Hindlimb muscle (tissue), 1 donor: Measurements from ENCODE around the gene C1orf210. TPM values are rescaled to one million over a fixed set of nuclear protein-coding genes. Genes with fewer than 3 reads are reported as not detected.

Source experiments
- DNase-seq: peaks from one replicate; pipeline ENCODE4 v3.0.0-alpha.2; 2013
- polyA plus RNA-seq: library from polyadenylated mRNA; unstranded; fragments of 120-200 nt; gene quantifications from one replicate; pipeline ENCODE4 v1.2.1, GENCODE V29; 2013; ENCODE audit not compliant: insufficient read length

Gene C1orf210
- polyA plus RNA-seq, 1 donor: not detected

DNA sequence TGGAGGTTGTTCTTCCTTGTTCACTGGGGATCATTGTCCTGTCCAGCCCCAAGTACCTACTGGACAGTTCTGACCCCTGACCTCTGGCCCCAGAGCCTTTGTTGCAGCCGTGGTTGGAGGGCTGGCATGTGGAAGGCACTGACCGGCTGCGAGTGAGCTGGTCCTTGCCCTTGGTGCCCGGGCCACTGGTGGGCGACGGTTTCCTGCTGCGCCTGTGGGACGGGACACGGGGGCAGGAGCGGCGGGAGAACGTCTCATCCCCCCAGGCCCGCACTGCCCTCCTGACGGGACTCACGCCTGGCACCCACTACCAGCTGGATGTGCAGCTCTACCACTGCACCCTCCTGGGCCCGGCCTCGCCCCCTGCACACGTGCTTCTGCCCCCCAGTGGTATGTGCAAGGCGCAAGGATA lies 26.8 kb upstream of the C1orf210 start:
- DNase-seq: no peak

DNA sequence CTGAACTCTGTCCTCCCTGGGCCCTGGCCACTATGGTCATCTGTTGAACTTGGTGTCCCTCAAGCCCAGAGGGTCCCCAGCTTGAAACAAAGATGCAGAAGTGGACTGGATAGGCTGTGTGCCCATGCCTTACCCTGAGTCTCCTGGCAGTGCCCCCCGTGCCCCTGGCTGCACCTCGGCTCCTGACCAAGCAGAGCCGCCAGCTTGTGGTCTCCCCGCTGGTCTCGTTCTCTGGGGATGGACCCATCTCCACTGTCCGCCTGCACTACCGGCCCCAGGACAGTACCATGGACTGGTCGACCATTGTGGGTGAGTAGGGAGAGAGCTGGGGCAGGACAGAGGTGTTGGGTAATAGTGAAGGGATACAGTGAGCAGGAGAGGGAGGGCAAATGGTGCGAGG lies 26.1 kb upstream of the C1orf210 start:
- no peak for DNase-seq

DNA sequence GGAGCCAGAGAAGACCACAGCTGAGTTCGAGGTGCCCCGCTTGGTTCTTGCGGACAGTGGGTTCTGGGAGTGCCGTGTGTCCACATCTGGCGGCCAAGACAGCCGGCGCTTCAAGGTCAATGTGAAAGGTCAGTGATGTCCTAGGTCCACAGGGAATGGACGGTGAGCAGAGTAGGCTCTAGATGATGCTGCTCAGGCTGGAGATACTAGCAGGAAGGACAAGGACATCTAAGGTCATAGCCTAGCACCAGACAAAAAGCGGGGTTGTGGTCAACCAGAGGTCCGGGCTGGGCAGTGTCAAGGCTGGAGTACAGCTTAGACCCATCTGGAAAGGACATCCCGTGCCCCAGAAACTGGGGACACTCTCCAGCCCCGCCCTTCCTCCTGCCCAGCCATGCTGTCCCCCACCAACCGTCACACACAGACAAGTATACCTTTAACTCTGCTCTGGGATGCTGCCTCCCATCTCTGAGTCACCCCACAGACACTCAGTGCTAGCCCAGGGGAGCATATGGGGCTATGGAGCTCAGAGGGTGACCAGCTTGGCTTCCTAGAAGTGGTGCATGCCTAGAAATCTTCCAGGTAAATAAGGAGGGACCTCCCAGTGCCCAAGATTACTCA lies 24.1 kb upstream of the C1orf210 start:
- no peak for DNase-seq

DNA sequence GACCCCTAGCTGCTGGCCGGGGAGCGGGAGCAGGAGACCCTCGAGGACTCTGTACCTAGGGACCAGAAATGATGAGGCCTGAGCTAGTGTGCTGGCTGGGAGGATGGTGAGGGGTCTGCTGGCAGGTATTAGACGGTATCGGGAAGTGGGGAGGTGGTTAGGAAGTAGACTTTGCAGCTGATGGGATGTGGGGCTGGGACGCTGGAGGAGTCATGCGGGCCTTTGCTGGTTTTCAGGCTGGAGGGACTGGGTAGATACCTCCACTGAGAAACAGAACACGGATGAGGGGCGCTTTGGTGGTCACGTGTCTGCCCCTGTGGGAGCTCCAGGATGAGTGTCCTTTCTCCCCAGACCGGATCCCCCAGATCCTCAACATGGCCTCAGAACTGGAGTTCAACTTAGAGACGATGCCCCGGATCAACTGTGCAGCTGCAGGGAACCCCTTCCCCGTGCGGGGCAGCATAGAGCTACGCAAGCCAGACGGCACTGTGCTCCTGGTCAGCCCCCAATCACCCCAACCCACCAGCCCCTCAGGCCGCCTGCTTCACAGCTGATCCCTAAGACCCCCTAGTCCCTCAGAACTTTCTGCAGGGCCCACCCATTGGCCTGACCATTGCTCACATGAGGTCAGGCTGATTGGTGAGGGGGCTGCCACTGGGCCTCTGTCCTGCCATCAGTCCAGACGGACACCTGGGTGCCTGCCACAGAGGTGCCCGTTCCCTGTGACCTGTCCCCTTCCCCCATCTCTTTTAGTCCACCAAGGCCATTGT lies 23.4 kb upstream of the C1orf210 start:
- DNase-seq: no peak

DNA sequence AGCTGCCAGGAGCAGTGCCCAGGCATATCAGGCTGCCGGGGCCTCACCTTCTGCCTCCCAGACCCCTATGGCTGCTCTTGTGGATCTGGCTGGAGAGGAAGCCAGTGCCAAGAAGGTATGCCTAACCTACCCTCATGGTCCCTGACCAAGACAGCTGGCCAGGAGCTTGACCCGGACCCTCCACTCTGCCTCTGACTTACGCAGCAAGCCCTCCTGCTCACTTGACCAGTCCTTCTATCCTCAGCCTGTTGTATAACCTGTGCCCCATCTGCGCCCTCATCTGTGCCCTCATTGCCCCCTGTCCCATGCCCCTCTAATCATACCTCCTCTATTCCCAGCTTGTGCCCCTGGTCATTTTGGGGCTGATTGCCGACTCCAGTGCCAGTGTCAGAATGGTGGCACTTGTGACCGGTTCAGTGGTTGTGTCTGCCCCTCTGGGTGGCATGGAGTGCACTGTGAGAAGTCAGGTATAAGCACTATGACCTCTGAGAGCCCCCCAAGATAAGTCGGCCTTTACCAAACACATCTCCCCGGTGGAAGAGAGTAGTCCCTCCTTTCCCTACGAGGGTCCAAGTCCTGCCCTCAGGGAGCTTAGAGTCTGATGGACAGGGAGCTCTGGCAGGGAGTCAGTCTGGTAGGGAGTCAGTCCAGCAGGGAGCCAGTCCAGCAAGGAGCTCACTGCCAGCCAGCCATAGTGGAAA lies 22.2 kb upstream of the C1orf210 start:
- no peak for DNase-seq

DNA sequence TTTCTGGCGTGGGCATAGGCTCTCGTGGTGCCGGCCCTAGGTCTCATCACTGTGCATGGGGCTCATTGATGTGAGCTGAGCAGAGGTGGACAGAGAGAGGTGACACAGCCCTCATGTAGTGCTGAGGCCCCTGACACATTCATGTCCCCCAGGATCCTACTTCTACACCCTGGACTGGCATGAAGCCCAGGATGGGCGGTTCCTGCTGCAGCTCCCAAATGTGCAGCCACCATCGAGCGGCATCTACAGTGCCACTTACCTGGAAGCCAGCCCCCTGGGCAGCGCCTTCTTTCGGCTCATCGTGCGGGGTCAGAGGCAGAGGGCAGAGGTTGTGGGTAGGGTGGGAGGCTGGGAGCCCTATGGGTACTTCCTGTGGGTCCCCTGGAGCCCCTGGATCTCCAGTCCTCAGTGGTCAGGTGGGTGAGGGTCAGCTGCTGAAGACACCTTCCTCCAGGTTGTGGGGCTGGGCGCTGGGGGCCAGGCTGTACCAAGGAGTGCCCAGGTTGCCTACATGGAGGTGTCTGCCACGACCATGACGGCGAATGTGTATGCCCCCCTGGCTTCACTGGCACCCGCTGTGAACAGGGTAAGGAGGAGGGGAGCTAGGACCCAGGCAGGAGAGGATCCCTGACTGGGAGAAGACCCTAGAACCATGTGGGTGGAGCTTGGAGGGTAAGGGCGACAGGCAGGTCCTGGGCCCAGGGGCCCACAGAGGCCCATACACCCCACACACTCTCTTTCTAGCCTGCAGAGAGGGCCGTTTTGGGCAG lies 21.5 kb upstream of the C1orf210 start:
- DNase-seq: no peak

DNA sequence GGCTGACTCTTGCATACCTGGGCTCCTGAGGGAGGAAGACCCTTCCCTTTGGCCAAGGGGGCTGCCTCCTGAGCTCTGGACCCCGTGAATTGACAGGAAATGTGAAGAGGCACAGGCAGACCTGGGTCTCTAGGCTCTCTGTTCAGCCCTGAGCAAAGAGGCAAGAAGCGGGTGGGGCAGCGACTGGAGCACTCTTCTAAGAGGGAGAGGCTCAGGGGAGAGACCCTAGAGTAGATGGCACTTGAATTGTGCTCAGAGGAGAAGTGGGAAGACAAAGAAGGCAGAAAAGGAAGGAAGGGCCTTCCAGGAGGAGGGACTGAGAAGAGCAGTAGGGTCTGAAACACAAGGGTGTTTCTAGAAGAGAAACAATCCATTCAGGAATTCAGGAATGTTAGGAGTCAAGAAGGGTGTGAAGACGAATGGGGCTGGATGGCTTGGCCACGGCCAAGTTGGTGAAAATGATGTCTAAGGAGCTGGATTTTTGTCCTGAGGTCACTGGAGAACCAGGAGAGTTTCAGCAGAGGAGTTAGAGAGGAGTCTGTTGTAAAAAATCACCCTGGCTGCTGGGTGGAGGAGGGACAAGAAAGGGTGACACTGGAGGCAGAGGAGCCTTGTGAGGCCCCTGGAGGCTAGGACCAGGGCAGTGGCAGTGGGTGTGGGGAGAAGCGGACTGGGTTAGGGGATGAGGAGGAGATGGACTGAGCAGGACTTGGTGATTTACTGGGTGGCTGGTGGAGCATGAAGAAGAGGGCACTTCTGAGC lies 20.7 kb upstream of the C1orf210 start:
- no peak for DNase-seq

DNA sequence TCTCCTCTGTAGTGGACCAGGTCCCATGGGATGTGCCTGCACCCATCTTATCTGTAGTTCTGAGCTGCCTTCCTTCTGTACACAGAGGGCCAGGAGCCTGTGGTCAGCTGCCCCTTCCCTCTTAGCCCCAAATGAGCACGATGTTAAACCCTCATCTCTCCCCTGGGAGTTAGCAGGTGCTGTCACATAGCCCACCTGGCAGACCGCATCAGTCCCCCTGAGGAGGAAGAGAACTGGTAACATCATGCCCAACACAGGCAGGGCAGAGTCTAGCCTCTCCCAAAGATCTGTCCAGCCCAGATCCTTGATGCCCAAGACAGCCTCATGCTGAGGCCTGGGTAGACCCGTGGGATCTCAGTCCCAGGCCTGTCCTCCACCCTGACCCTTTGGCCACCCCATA lies 20.1 kb upstream of the C1orf210 start:
- DNase-seq: no peak

DNA sequence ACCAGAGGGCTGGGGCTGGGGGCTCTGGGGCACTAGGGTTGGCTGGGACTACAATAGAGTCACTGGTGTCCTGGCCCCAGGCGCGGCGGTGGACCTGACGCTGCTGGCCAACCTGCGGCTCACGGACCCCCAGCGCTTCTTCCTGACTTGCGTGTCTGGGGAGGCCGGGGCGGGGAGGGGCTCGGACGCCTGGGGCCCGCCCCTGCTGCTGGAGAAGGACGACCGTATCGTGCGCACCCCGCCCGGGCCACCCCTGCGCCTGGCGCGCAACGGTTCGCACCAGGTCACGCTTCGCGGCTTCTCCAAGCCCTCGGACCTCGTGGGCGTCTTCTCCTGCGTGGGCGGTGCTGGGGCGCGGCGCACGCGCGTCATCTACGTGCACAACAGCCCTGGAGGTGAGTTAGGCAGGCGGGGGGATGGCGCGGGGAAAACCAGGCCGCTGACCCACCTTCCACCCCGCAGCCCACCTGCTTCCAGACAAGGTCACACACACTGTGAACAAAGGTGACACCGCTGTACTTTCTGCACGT lies 19.5 kb upstream of the C1orf210 start:
- DNase-seq: no peak

DNA sequence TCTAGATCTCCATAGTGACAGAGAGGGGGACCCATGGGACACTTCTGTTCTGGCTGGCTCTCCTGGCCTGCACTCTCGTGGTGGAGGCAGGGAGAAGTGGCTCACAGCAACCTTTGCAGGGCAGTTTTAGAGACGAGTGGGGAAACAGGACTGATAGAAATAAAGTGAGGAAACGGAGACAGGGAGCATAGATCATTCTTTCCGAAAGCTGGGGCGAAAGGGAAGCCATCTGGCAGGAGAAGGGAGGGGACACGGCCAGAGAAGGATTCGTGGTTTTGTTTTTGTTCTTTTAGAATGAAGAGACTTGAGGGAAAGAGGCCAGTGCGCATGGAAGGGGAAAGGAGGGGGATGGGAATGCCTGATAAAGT lies 18.9 kb upstream of the C1orf210 start:
- peak; percentile 57 for DNase-seq

DNA sequence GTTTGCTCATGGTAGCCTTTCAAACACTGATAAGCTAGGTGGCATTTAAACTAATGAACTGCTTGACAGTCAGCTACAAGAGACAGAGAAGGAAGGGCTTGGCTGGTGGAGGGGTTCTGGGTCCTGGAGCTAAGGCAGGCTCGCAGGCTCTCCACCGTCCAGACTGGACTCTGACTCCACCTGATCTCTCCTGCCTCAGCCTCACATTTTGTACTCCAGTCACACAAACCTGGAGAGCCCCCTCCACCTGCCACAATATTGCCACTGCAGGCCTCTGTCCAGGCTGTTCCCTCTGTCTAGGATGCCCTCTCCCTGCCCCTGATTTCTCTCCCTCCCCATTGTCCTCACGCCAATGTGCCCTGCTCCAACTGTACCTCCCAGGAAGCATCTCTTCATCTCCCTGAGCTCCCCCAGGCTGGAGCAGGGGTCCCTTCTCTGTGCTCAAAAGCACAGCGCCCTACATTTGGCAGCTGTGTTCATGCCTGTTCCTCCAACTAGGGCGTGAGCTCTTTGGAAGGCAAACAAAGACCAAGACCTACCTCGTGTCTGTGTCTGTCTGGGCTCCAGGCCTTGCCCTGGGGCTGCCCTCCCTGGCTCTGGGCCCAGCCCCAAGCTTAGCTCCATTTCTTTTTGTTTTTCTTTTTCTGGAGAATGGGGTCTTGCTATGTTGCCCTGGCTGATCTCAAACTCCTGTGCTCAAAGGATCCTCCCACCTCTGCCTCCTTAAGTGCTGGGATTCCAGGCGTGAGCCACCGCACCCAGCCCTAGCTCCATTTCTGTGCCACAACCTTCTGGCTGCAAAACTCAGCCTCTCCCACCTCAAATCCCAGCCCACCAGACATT lies 18.3 kb upstream of the C1orf210 start:
- DNase-seq: no peak

DNA sequence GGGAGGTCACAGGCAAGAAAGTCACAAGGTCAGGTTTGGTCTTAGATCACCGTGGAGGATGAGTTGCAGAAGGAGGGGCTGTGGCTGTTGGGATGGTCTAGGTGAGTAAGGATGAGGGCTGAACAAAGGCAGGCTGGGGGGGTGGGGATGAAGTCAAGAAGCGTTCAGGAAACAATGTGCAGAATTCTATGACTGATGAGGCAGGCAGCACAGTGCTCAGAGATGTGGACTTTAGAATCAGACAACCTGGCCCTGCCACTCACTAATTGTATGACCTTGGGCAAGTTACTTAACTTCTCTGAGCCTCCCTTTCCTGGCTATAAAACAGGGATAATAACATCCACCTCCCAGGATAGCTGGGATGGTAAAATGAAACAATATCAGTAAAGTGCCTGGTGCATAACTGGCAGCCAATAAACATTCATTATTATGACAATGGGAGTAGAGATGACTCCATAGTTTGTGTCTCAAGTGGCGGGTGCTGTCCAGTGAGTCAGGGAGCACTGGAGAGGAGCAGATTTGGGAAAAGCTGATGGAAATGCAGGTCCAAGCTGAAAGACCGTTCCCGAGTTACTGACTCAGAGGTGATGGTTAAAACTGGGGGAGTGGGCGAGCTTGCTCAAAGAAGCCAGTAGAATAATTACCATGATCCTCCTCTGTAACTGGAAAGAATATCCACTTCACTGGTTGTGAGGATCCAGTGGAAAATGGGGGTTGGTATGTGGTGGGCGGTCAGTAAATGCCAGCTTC lies 17.5 kb upstream of the C1orf210 start:
- DNase-seq: no peak

DNA sequence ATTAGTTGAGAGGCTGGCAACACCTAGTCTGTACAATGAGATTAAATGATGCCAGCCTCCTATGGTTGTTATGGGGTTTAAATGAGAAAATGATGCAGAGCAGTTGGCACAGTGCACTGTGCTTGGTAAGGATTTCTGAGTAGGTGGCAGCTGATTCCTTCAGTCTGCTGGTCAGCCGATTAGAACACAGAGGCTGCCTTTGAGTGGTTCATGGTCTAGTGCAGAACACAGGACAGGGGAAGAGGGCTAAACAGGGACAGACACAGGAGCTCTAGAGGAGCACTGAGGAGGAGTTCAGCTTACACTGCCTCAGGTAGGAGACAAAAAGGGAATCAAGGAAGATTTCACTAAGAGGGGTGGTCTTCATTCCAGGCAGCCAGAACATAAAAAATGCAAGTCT lies 16.8 kb upstream of the C1orf210 start:
- DNase-seq: no peak

DNA sequence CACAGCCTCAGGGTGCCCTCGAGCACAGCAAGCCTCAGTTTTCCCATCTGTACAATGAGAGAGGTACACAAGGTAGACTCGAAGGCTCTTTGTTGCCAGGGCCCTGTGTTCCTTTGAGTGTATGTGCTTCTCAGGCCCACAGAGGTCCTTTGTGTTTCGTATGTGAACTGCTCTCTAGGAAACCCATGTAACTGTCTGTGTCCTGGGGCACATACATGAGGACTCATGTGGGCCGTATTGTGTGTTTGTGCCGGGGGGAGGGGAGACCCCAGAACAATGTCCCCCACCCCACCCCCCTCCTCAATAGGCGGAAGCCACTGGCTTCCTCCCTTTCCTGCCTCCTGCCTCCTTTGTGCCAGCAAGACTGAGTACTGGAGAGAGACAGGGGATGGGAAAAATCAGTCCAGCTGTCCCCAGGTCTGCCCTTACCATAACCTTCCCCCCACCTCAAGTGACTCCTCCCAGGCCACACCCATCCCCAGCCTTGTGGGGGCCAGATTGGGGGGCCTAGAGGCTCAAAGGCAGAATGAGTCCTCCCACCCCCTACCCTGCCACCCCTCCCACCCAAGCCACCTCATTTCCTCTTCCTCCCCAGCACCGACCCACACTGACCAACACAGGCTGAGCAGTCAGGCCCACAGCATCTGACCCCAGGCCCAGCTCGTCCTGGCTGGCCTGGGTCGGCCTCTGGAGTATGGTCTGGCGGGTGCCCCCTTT lies 15.2 kb upstream of the C1orf210 start, which contains the start of gene TIE1:
Gene TIE1 (plus strand): TSS at position 605 of the 717 bp plus-strand sequence. CDS start 90 bp downstream, at position 695.
- peak; percentile 19 for DNase-seq

DNA sequence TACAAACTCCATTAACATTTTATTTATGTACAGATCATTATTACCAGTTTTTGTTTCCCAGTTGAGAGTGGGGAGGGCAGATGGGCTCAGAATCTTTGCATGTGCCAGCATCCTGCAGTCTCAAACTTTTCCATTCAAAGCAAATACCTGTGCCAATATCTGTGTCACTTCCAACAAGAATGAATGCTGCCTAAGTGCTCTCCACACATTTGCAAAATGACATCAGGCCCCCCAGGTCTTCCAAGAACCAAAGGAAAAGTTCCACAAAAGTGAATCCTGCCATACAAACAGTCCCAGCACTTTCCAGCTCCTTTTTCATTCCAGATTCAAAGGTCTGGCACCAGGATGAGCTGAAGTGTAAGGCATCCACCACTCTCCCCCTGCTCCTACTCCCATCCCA lies 13.7 kb upstream of the C1orf210 start:
- DNase-seq: peak; percentile 26

DNA sequence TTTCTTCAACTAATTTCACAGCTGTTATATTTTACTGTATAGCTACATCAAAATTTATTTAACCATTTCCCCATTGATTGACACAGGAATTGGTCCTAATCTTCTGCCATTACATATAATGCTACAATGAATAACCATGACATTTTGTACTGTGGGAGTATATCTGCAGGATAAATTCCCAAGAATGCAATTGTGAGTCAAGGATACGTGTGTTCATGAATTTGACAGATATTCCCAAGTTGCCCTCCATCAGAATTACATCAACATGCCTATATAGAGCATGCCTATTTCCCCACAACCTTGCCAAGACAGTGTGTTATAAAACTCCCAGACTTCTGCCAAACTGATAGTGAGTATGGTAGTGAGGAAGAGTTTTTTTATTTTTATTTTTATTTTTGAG lies 12.7 kb upstream of the C1orf210 start:
- DNase-seq: no peak

DNA sequence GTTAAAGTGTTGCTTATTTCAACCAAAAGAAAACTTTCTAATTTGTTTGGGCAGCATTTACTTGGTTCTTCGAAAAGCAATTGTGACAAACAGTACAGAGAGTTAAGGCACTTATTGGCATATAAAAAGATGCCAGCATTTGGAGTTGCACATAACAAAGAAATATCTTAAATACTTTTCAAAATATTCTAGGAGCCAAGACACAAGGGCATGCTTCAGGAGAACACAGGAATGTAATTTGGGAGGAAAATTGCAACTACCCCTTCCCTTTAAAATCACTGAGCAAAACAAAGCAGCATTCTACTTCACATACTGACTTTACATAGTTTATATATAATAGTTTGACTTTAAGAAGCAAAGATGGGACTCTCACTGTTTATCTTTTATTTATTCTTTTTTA lies 10.8 kb upstream of the C1orf210 start:
- DNase-seq: no peak

DNA sequence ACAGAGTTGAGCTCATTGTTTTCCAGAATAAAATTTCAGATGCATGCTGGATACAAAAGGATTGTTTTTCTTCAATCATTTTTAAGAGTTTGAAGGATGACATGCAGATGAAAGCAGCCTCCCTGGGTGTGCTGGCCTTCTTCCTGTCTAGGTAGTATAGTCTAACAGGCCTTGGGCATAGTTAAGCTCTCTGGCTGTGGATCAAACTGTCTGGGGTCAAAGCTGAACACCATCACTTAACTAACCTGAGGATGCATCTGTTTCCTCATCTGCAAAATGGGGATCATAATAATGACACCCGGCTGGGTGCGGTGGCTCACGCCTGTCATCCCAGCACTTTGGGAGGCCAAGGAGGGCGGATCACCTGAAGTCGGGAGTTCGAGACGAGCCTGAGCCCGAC lies 9.4 kb upstream of the C1orf210 start:
- DNase-seq: no peak
